GM12891 (cell line): ENCODE data around the gene BTBD9.

Experiments used
- POLR2AphosphoS5 ChIP-seq: IDR thresholded peaks from 2 replicates; pipeline ENCODE4 v1.6.1; 2011; ENCODE audit warnings: low read depth, low read length, control low read depth
- TAF1 ChIP-seq: IDR thresholded peaks from 2 replicates; pipeline ENCODE4 v1.6.1; 2011; ENCODE audit warnings: low read depth, low read length, control low read depth

DNA sequence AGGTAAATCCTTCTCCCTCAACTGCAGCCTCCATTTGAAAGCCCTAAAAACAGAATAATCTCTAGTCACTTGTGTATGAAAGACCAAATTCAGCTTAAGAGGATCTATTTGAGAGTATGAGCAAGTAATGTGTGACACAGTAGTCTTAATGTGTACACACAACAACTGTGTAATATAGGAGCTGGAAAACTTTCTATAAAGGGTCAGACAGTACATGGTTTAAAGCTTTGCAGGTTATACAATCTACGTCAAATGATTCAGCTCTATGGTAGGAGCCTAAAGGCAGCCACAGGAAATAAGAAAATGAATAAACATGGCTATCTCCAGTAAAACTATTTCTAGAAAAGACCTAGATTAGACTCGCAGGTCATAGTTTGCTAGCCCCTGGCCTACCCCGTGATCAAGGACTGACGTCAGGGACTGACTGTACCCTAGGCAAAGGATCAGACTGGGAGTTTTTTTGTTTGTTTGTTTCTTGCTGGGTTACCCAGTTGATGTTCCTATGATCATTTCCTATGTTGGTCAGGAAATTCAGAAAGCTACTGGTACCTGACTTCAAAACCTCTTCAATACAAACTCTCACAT, 39.7 kb downstream of the BTBD9 start:
- no peak for TF ChIP-seq TAF1
- TF ChIP-seq POLR2AphosphoS5 = no peak
